ENCODE measurements around the gene PCDHGA3. TPM values are rescaled to one million over a fixed set of nuclear protein-coding genes. Genes with fewer than 3 reads are reported as not detected.

Gene PCDHGA3
- total and polyA plus RNA-seq, 9 of the 15 experiments (the other 6 are each of a cell fraction or from before 2014, with no cell fraction given), result 0.13 to 0.28 (median 0.18) TPM; not detected in 2

DNA sequence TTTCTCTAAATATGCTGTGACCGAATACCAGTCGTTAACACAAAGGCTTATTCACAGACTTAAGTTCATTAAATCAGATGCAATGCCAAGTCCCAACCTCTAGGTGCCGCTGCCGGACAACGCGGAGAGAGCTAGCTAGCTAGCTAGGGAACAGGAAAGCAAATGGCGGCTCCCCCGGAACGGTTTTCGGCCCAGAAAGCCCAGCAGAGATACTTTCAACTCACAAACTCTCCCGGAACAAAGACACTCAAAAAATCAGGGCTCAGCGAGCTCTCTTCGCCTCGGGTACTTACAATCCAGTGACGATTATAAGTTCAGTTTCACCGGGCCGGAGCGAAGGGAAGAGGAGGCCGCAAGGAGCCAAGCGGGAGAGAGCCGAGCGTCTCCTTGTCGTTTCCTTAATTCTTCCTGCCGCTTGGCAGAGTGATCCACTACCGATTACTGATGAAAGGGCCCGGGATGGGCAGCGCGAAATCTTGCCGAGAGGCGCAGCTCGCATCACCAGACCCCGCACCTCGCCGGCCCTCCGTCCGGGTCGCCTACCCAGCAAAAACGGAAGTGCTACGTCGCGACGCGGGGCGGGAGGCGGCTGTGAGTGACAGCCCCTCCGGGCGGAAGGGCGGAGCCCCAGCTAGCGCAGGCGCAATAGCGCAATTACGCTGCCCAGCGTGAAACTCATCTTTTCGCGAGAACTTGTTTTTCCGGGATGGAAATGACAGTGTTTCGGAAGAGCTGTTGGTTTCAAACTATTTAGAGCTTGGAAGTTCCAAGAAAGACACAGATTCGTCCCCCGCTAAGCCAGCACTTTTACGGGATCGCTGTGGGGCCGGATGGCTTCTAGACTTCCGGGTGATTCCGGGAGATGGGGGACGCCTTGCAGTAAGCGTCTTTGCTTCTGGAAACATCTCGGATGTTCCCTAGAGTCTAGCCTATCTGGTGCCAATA is 23.1 kb upstream of the PCDHGA3 start, which contains the start of gene TAF7 (continued):
- TF ChIP-seq RBM34 (IDR thresholded peaks at IDR 0.05; ENCODE audit: borderline replicate concordance, insufficient read depth, low read length) (no peak), FOXJ2 (tag; IDR thresholded peaks at IDR 0.05) (0 out of 2 replicates have a peak, but pooled peaks have one; percentile 35), TCF7L2 (IDR thresholded peaks at IDR 0.05; ENCODE audit: low read depth, low read length) (no peak), SP1 (CRISPR knock-in tag; IDR thresholded peaks at IDR 0.05) (0 out of 2 replicates have a peak, but pooled peaks have one; percentile 13), OTX1 (CRISPR knock-in tag; IDR thresholded peaks at IDR 0.05) (peak; percentile 9; the same call in 1 of the 2 replicates), NRF1 (conservative IDR thresholded peaks at IDR 0.05 in 1 of 2, IDR thresholded peaks at IDR 0.05 in 1 of 2) (peak; percentile 94 to 95), LEF1 (IDR thresholded peaks at IDR 0.05) (peak; percentile 33; the same call in 1 of the 2 replicates), MED1 (CRISPR knock-in tag; IDR thresholded peaks at IDR 0.05; ENCODE audit: borderline replicate concordance) (no peak), KLF1 (tag; IDR thresholded peaks at IDR 0.05) (peak; percentile 93), DPF2 (IDR thresholded peaks at IDR 0.05) (no peak), NR4A1 (CRISPR knock-in tag; IDR thresholded peaks at IDR 0.05) (no peak), NR4A1 (tag; IDR thresholded peaks at IDR 0.05) (no peak), ZNF76 (CRISPR knock-in tag; IDR thresholded peaks at IDR 0.05; ENCODE audit: borderline replicate concordance) (no peak), CCAR2 (IDR thresholded peaks at IDR 0.05; ENCODE audit: low read depth, low read length) (no peak), FOSL1 (tag; conservative IDR thresholded peaks at IDR 0.05) (no peak; the same call in 1 of the 2 replicates), ZKSCAN3 (CRISPR knock-in tag; IDR thresholded peaks at IDR 0.05) (no peak), KLF10 (CRISPR knock-in tag; IDR thresholded peaks at IDR 0.05) (no peak), FUS (optimal IDR thresholded peaks at IDR 0.05; ENCODE audit: low read depth, low read length) (no peak), NFYB (IDR thresholded peaks at IDR 0.05; ENCODE audit: extremely low read depth, insufficient read length) (no peak)
- TF ChIP-seq, protein P1, sequence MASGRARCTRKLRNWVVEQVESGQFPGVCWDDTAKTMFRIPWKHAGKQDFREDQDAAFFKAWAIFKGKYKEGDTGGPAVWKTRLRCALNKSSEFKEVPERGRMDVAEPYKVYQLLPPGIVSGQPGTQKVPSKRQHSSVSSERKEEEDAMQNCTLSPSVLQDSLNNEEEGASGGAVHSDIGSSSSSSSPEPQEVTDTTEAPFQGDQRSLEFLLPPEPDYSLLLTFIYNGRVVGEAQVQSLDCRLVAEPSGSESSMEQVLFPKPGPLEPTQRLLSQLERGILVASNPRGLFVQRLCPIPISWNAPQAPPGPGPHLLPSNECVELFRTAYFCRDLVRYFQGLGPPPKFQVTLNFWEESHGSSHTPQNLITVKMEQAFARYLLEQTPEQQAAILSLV (tag; IDR thresholded peaks at IDR 0.05), result no peak
- TF ChIP-seq, protein P2, sequence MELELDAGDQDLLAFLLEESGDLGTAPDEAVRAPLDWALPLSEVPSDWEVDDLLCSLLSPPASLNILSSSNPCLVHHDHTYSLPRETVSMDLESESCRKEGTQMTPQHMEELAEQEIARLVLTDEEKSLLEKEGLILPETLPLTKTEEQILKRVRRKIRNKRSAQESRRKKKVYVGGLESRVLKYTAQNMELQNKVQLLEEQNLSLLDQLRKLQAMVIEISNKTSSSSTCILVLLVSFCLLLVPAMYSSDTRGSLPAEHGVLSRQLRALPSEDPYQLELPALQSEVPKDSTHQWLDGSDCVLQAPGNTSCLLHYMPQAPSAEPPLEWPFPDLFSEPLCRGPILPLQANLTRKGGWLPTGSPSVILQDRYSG (tag; conservative IDR thresholded peaks at IDR 0.05; ENCODE audit: low read depth), result no peak
- TF ChIP-seq, protein P3, sequence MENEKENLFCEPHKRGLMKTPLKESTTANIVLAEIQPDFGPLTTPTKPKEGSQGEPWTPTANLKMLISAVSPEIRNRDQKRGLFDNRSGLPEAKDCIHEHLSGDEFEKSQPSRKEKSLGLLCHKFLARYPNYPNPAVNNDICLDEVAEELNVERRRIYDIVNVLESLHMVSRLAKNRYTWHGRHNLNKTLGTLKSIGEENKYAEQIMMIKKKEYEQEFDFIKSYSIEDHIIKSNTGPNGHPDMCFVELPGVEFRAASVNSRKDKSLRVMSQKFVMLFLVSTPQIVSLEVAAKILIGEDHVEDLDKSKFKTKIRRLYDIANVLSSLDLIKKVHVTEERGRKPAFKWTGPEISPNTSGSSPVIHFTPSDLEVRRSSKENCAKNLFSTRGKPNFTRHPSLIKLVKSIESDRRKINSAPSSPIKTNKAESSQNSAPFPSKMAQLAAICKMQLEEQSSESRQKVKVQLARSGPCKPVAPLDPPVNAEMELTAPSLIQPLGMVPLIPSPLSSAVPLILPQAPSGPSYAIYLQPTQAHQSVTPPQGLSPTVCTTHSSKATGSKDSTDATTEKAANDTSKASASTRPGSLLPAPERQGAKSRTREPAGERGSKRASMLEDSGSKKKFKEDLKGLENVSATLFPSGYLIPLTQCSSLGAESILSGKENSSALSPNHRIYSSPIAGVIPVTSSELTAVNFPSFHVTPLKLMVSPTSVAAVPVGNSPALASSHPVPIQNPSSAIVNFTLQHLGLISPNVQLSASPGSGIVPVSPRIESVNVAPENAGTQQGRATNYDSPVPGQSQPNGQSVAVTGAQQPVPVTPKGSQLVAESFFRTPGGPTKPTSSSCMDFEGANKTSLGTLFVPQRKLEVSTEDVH (IDR thresholded peaks at IDR 0.05; ENCODE audit: low read depth, partially characterized antibody), result peak; percentile 21
- TF ChIP-seq, protein P4, sequence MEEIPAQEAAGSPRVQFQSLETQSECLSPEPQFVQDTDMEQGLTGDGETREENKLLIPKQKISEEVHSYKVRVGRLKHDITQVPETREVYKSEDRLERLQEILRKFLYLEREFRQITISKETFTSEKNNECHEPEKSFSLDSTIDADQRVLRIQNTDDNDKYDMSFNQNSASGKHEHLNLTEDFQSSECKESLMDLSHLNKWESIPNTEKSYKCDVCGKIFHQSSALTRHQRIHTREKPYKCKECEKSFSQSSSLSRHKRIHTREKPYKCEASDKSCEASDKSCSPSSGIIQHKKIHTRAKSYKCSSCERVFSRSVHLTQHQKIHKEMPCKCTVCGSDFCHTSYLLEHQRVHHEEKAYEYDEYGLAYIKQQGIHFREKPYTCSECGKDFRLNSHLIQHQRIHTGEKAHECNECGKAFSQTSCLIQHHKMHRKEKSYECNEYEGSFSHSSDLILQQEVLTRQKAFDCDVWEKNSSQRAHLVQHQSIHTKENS (CRISPR knock-in tag; IDR thresholded peaks at IDR 0.05), result no peak
